Measurements from ENCODE around the gene BCOR.

Gene BCOR

GRCh38 chrX:40117715-40118285 is 20.0 kb upstream of the BCOR start:
- no peak overlapping the region; the same call in 1 of the 2 replicates for H3K4me2 ChIP-seq
- TF ChIP-seq Cebpa-rat (IDR thresholded peaks at IDR 0.05): no peak
- peaks cover 76% of the 10 kb centered on the region for H3K4me1 ChIP-seq
- peaks cover 28% of the 10 kb centered on the region for H3K36me3 ChIP-seq
- no peak overlapping the region for H3K9ac ChIP-seq
- no peaks in the 10 kb centered on the region for H3K9me3 ChIP-seq
- no peak overlapping the region for H3K4me3 ChIP-seq
- no peak overlapping the region for H3K27ac ChIP-seq
- H3K27me3 ChIP-seq: no peaks in the 10 kb centered on the region
- H4K20me1 ChIP-seq: peaks cover 99% of the 10 kb centered on the region

DNA sequence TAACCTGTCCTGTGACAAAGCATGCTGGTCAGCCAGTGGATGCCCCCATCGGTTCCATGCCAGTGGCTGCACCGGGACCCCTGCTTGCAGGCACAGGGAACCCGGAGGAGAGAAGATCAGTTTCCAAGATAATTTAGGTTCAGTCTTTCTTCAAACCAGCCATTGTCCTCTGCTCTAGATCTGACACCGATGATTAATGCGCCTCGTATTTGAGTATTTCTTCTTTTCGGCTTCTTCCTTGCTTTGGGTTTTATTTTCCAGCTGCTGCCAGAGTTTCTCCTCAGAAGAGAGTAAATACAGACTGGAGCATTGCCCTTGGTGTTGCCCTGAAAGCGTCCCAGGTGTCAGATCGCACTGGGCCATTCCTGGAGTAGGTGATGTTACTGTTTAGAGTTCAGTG is 19.2 kb upstream of the BCOR start:
- Histone ChIP-seq H3K9ac (peak overlapping the region; percentile 10; the same call in 1 of the 2 replicates), H3K9me3 (no peaks in the 10 kb centered on the region), H3K4me3 (no peak overlapping the region), H3K27me3 (no peaks in the 10 kb centered on the region), H3K27ac (no peak overlapping the region), H4K20me1 (peaks cover 99% of the 10 kb centered on the region), H3K36me3 (peaks cover 19% of the 10 kb centered on the region), H3K4me1 (peaks cover 76% of the 10 kb centered on the region), H3K4me2 (peak overlapping the region; percentile 34)
- TF ChIP-seq Cebpa-rat (IDR thresholded peaks at IDR 0.05): no peak

GRCh38 chrX:40112996-40113395 is 15.2 kb upstream of the BCOR start:
- Histone ChIP-seq H4K20me1 (peaks cover 99% of the 10 kb centered on the region), H3K27ac (no peak overlapping the region), H3K9me3 (peaks cover 18% of the 10 kb centered on the region), H3K4me2 (peak overlapping the region; percentile 48; the same call in 1 of the 2 replicates), H3K4me3 (no peak overlapping the region), H3K9ac (no peak overlapping the region), H3K36me3 (peaks cover 19% of the 10 kb centered on the region), H3K4me1 (peaks cover 60% of the 10 kb centered on the region), H3K27me3 (no peaks in the 10 kb centered on the region)
- TF ChIP-seq Cebpa-rat (IDR thresholded peaks at IDR 0.05): no peak

GRCh38 chrX:40111868-40112267 is 14.1 kb upstream of the BCOR start:
- Histone ChIP-seq H3K9ac (no peak overlapping the region), H3K4me2 (peak overlapping the region; percentile 48), H3K9me3 (peaks cover 29% of the 10 kb centered on the region), H3K4me1 (peaks cover 62% of the 10 kb centered on the region), H3K4me3 (no peak overlapping the region), H3K27ac (no peak overlapping the region), H4K20me1 (peaks cover 99% of the 10 kb centered on the region), H3K36me3 (peaks cover 12% of the 10 kb centered on the region), H3K27me3 (no peaks in the 10 kb centered on the region)
- no peak for TF ChIP-seq Cebpa-rat (IDR thresholded peaks at IDR 0.05)

- H3K4me1 ChIP-seq: peaks cover 65% of the 10 kb centered on the region
- peak overlapping the region; percentile 87 for H3K4me2 ChIP-seq
- TF ChIP-seq Cebpa-rat (IDR thresholded peaks at IDR 0.05): no peak
- H3K27me3 ChIP-seq: no peaks in the 10 kb centered on the region
- peak overlapping the region; percentile 78 for H3K27ac ChIP-seq
- H3K9ac ChIP-seq: peak overlapping the region; percentile 76
- peak overlapping the region; percentile 69 for H3K4me3 ChIP-seq
- peaks cover 93% of the 10 kb centered on the region for H4K20me1 ChIP-seq
- peaks cover 49% of the 10 kb centered on the region for H3K9me3 ChIP-seq
- 0 out of 2 replicates have a peak, but pooled peaks cover 5% of the 10 kb centered on the region for H3K36me3 ChIP-seq
Observed at GRCh38 chrX:40109288-40110008, 11.7 kb upstream of the BCOR start.

- H3K4me2 ChIP-seq: peak overlapping the region; percentile 87
- H4K20me1 ChIP-seq: peaks cover 93% of the 10 kb centered on the region
- H3K9me3 ChIP-seq: peaks cover 54% of the 10 kb centered on the region
- peak overlapping the region; percentile 76 for H3K9ac ChIP-seq
- H3K27ac ChIP-seq: peak overlapping the region; percentile 78
- no peak for TF ChIP-seq Cebpa-rat (IDR thresholded peaks at IDR 0.05)
- H3K4me3 ChIP-seq: peak overlapping the region; percentile 69
- H3K27me3 ChIP-seq: no peaks in the 10 kb centered on the region
- peaks cover 70% of the 10 kb centered on the region for H3K4me1 ChIP-seq
- 0 out of 2 replicates have a peak, but pooled peaks cover 5% of the 10 kb centered on the region for H3K36me3 ChIP-seq
Observed at GRCh38 chrX:40108959-40109287, 11.2 kb upstream of the BCOR start.

DNA sequence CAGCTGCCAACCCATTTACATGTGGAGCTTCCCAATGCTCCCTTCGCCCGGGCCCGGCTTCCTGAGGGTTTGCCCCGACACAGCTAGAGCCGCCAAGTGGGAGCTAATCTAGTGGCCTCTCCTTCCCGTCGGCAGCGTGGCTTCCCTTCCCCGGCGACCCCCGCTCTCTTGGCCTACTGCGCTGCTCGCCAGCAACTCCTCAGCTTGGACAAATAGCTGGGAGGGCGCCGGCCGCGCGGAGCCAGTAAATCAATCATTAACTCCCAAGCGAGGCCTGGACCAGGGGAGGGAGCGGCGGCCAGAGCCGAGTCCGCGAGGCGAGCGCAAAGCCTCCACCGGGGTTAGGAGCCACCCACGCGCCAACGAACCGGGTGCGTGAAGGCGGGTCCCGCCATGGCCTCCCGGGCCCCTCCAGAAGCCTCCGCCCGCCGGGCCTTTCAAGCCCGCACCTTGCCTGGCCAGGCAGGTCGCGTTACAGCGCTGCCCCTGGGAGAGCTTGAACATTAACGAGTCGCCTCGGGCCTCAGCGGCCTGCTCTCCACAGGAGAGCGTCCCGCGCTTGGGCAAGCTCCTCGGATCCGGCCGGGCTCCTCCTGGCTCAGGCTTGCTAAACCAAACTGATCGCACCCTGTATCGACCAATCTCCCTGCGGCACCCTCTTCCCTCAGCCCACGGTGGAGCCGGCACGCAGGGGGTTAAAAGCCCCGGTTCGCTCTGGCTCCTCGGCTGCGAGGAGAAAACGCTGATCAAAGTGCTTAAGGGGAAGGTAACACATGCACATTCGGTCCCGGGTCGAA is 10.6 kb upstream of the BCOR start:
- H3K36me3 ChIP-seq: 0 out of 2 replicates have a peak, but pooled peaks cover 2% of the 10 kb centered on the region

GRCh38 chrX:40107291-40108161 is 9.8 kb upstream of the BCOR start:
- peaks cover 93% of the 10 kb centered on the region for H4K20me1 ChIP-seq
- peak overlapping the region; percentile 72 for H3K9ac ChIP-seq

More for the DNA sequence above, 10.6 kb upstream of the BCOR start:
- Histone ChIP-seq H3K27me3 (no peaks in the 10 kb centered on the region), H4K20me1 (peaks cover 93% of the 10 kb centered on the region), H3K9me3 (peaks cover 59% of the 10 kb centered on the region), H3K4me3 (peak overlapping the region; percentile 69), H3K4me2 (peak overlapping the region; percentile 87), H3K27ac (peak overlapping the region; percentile 82; the same call in 1 of the 2 replicates), H3K4me1 (peaks cover 70% of the 10 kb centered on the region), H3K9ac (peak overlapping the region; percentile 76; the same call in 1 of the 2 replicates)
- TF ChIP-seq Cebpa-rat (IDR thresholded peaks at IDR 0.05): no peak

More at GRCh38 chrX:40107291-40108161, 9.8 kb upstream of the BCOR start:
- peaks cover 67% of the 10 kb centered on the region for H3K9me3 ChIP-seq
- H3K4me3 ChIP-seq: peak overlapping the region; percentile 69
- TF ChIP-seq Cebpa-rat (IDR thresholded peaks at IDR 0.05): no peak
- H3K4me2 ChIP-seq: peak overlapping the region; percentile 87
- no peaks in the 10 kb centered on the region for H3K27me3 ChIP-seq
- H3K27ac ChIP-seq: peak overlapping the region; percentile 82
- H3K4me1 ChIP-seq: peaks cover 70% of the 10 kb centered on the region
- H3K36me3 ChIP-seq: peaks cover 3% of the 10 kb centered on the region; the same call in 1 of the 2 replicates
